Measurements from ENCODE around the gene RMRP. TPM values are rescaled to one million over a fixed set of nuclear protein-coding genes. Genes with fewer than 3 reads are reported as not detected.

The RMRP gene
- total and polyA plus RNA-seq, 7 experiments from 2014 or later = 49.2 to 11,273 (median 7,741) TPM; not detected in 1

- intact Hi-C loops (cut with micrococcal nuclease) = loop anchor here in 1 of 2 donors (2.0 to 5.0 kb wide), 2 partner anchors 37 to 547 kb away; no protein-coding TSS in a partner anchor
- H3K36me3 Mint-ChIP-seq = peaks cover 0 to 25% (median 16%) of the 10 kb centered on the region in 5 donors
- ATAC-seq (no peak), DNase-seq (no peak)
- H3K27ac Mint-ChIP-seq = peak overlapping the region; percentile 88 to 100 (median 98)
- H3K4me3 ChIP-seq (ENCODE audit: low read length) = peak overlapping the region; percentile 94
- H3K9me3 Mint-ChIP-seq = peaks cover 0 to 13% (median 0%) of the 10 kb centered on the region in 11 donors
- peak overlapping the region; percentile 78 to 95 (median 90) for H3K4me3 Mint-ChIP-seq
- POLR2A ChIA-PET = interaction anchor here (1.0 to 11.8 kb wide), 8 partner anchors 12 to 76 kb away, joined by 3 to 264 read pairs (median 9); partner anchors contain the start of genes CREB3, SIT1, TLN1 and TPM2
- peaks cover 0 to 12% (median 9%) of the 10 kb centered on the region in 3 experiments for H3K36me3 ChIP-seq (ENCODE audit: control insufficient read depth in 2 of 3, insufficient read depth in 3 of 3, low read length in 3 of 3)
- no peaks in the 10 kb centered on the region for H3K9me3 ChIP-seq (ENCODE audit: control insufficient read depth in 2 of 3, low read length in 3 of 3)
- peak overlapping the region; percentile 99 for H3K27ac ChIP-seq (ENCODE audit: low read depth, low read length)
- H3K4me1 Mint-ChIP-seq = peaks cover 52 to 86% (median 82%) of the 10 kb centered on the region in 7 donors
- CTCF ChIA-PET = interaction anchor here (0.8 to 10.2 kb wide), 11 partner anchors 10 to 97 kb away, joined by 3 to 107 read pairs (median 15); partner anchors contain the start of genes CD72, CREB3, SIT1 and TESK1
- H3K27me3 ChIP-seq (ENCODE audit: control insufficient read depth in 2 of 2, insufficient read depth in 2 of 2, low read length in 2 of 2) = no peaks in the 10 kb centered on the region
- H3K27me3 Mint-ChIP-seq = peaks cover 0 to 6% (median 0%) of the 10 kb centered on the region in 5 donors
- H3K4me1 ChIP-seq (ENCODE audit: control insufficient read depth in 2 of 2, insufficient read depth in 2 of 2, low read length in 2 of 2) = peaks cover 39 to 49% of the 10 kb centered on the region in 2 donors
Measured at GRCh38 chr9:35659340-35659739, 1.5 kb upstream of the RMRP start.

- Histone ChIP-seq H3K9me3 (ENCODE audit: control insufficient read depth in 2 of 3, low read length in 3 of 3) (no peaks in the 10 kb centered on the region), H3K4me3 (ENCODE audit: low read length) (peak overlapping the region; percentile 94), H3K27ac (ENCODE audit: low read depth, low read length) (peak overlapping the region; percentile 99), H3K36me3 (ENCODE audit: control insufficient read depth in 2 of 3, insufficient read depth in 3 of 3, low read length in 3 of 3) (peaks cover 0 to 12% (median 9%) of the 10 kb centered on the region in 3 experiments), H3K27me3 (ENCODE audit: control insufficient read depth in 2 of 2, insufficient read depth in 2 of 2, low read length in 2 of 2) (no peaks in the 10 kb centered on the region), H3K4me1 (ENCODE audit: control insufficient read depth in 2 of 2, insufficient read depth in 2 of 2, low read length in 2 of 2) (peaks cover 39 to 49% of the 10 kb centered on the region in 2 donors)
- peaks cover 0 to 13% (median 0%) of the 10 kb centered on the region in 11 donors for H3K9me3 Mint-ChIP-seq
- peak overlapping the region; percentile 88 to 100 (median 98) for H3K27ac Mint-ChIP-seq
- H3K4me3 Mint-ChIP-seq = peak overlapping the region; percentile 78 to 95 (median 90)
- peaks cover 0 to 6% (median 0%) of the 10 kb centered on the region in 5 donors for H3K27me3 Mint-ChIP-seq
- POLR2A ChIA-PET = interaction anchor here (1.0 to 11.8 kb wide), 11 partner anchors 11 to 586 kb away, joined by 3 to 264 read pairs (median 6); partner anchors contain the start of genes CREB3, GBA2, RGP1 and SIT1
- intact Hi-C loops (cut with micrococcal nuclease) = loop anchor here (1.0 to 5.0 kb wide), 13 partner anchors 13 to 547 kb away; partner anchors contain the start of genes CREB3 (in 1 of the 2), GBA2 (in 1 of the 2), HINT2 (in 1 of the 2) and RGP1 (in 1 of the 2)
- H3K36me3 Mint-ChIP-seq = peaks cover 0 to 25% (median 16%) of the 10 kb centered on the region in 5 donors
- H3K4me1 Mint-ChIP-seq = peaks cover 52 to 86% (median 81%) of the 10 kb centered on the region in 7 donors
- CTCF ChIA-PET = interaction anchor here (0.8 to 10.2 kb wide), 14 partner anchors 10 to 117 kb away, joined by 3 to 107 read pairs (median 7); partner anchors contain the start of genes CD72, CREB3, SIT1 and TESK1
- ATAC-seq (no peak), DNase-seq (no peak)
Measured at GRCh38 chr9:35658968-35659220, 1.1 kb upstream of the RMRP start.

- peaks cover 0 to 25% (median 16%) of the 10 kb centered on the region in 5 donors for H3K36me3 Mint-ChIP-seq
Measured at GRCh38 chr9:35658137-35658967, 533 bp upstream of the RMRP start, which contains the start of gene CCDC107. TSS of gene CCDC107 (plus strand) at chr9:35658292. CDS start at chr9:35658380, 88 bp downstream.

GRCh38 chr9:35656831-35657545 lies 831 bp downstream of the RMRP start:
- peaks cover 0 to 23% (median 16%) of the 10 kb centered on the region in 5 donors for H3K36me3 Mint-ChIP-seq
- H3K27me3 ChIP-seq (ENCODE audit: control insufficient read depth in 2 of 2, insufficient read depth in 2 of 2, low read length in 2 of 2) = no peaks in the 10 kb centered on the region
- H3K27me3 Mint-ChIP-seq = peaks cover 0 to 6% (median 0%) of the 10 kb centered on the region in 5 donors
- H3K4me3 Mint-ChIP-seq = peak overlapping the region; percentile 78 to 95 (median 90)
- peak overlapping the region; percentile 97 to 100 (median 100) for H3K27ac Mint-ChIP-seq
- peaks cover 0 to 12% (median 9%) of the 10 kb centered on the region in 3 experiments for H3K36me3 ChIP-seq (ENCODE audit: control insufficient read depth in 2 of 3, insufficient read depth in 3 of 3, low read length in 3 of 3)
- H3K9me3 Mint-ChIP-seq = peaks cover 0 to 13% (median 0%) of the 10 kb centered on the region in 11 donors
- ATAC-seq (no peak), DNase-seq (peak in 3 of 9 donors; percentile 10 to 31 (median 14))
- peak overlapping the region; percentile 94 for H3K4me3 ChIP-seq (ENCODE audit: low read length)
- intact Hi-C loops (cut with micrococcal nuclease) = loop anchor here in 1 of 2 donors (1.0 to 5.0 kb wide), 5 partner anchors 8 to 545 kb away; partner anchors contain the start of genes ARHGEF39, CREB3, HINT2 and TLN1
- peaks cover 37 to 73% (median 65%) of the 10 kb centered on the region in 7 donors for H3K4me1 Mint-ChIP-seq
- CTCF ChIA-PET = interaction anchor here (0.5 to 10.2 kb wide), 15 partner anchors 10 to 736 kb away, joined by 3 to 107 read pairs (median 3); partner anchors contain the start of genes CD72, CREB3, GBA2 and RGP1
- peak overlapping the region; percentile 99 for H3K27ac ChIP-seq (ENCODE audit: low read depth, low read length)
- H3K4me1 ChIP-seq (ENCODE audit: control insufficient read depth in 2 of 2, insufficient read depth in 2 of 2, low read length in 2 of 2) = peaks cover 33 to 45% of the 10 kb centered on the region in 2 donors
- no peaks in the 10 kb centered on the region for H3K9me3 ChIP-seq (ENCODE audit: control insufficient read depth in 2 of 3, low read length in 3 of 3)
- POLR2A ChIA-PET = interaction anchor here (0.6 to 11.8 kb wide), 21 partner anchors 9 to 168 kb away, joined by 3 to 264 read pairs (median 4); partner anchors contain the start of genes CD72, CREB3, GBA2 and RGP1

More at GRCh38 chr9:35658137-35658967, 533 bp upstream of the RMRP start, which contains the start of gene CCDC107:
- H3K27me3 ChIP-seq (ENCODE audit: control insufficient read depth in 2 of 2, insufficient read depth in 2 of 2, low read length in 2 of 2) = no peaks in the 10 kb centered on the region
- ATAC-seq (peak; percentile 86), DNase-seq (peak; percentile 80 to 94 (median 87))
- intact Hi-C loops (cut with micrococcal nuclease) = loop anchor here (1.0 to 5.0 kb wide), 13 partner anchors 12 to 546 kb away; partner anchors contain the start of genes CREB3 (in 1 of the 2), GBA2 (in 1 of the 2), HINT2 (in 1 of the 2) and RGP1 (in 1 of the 2)
- Mint-ChIP-seq H3K4me3 (peak within 1 kb of the TSS; percentile 78 to 95 (median 90)), H3K9me3 (peaks cover 0 to 13% (median 0%) of the 10 kb centered on the region in 11 donors), H3K27me3 (peaks cover 0 to 6% (median 0%) of the 10 kb centered on the region in 5 donors), H3K4me1 (peaks cover 49 to 86% (median 76%) of the 10 kb centered on the region in 7 donors), H3K27ac (peak within 1 kb of the TSS; percentile 97 to 100 (median 100))
- ChIA-PET CTCF (interaction anchor here (0.5 to 10.2 kb wide), 25 partner anchors 11 to 283 kb away, joined by 3 to 107 read pairs (median 4); partner anchors contain the start of genes CD72, CREB3, GBA2 and RGP1), POLR2A (interaction anchor here (0.6 to 11.8 kb wide), 24 partner anchors 11 to 1023 kb away, joined by 3 to 264 read pairs (median 4); partner anchors contain the start of genes CD72, CREB3, GBA2 and RGP1)
- H3K4me3 ChIP-seq (ENCODE audit: low read length) = peak within 1 kb of the TSS; percentile 94
- peaks cover 0 to 12% (median 9%) of the 10 kb centered on the region in 3 experiments for H3K36me3 ChIP-seq (ENCODE audit: control insufficient read depth in 2 of 3, insufficient read depth in 3 of 3, low read length in 3 of 3)
- H3K4me1 ChIP-seq (ENCODE audit: control insufficient read depth in 2 of 2, insufficient read depth in 2 of 2, low read length in 2 of 2) = peaks cover 39 to 49% of the 10 kb centered on the region in 2 donors
- peak within 1 kb of the TSS; percentile 99 for H3K27ac ChIP-seq (ENCODE audit: low read depth, low read length)
- H3K9me3 ChIP-seq (ENCODE audit: control insufficient read depth in 2 of 3, low read length in 3 of 3) = no peaks in the 10 kb centered on the region

- no peak for ATAC-seq
- Mint-ChIP-seq H3K4me3 (peak overlapping the region in 9 of 10 donors; percentile 15 to 95 (median 90)), H3K27me3 (peaks cover 0 to 6% (median 0%) of the 10 kb centered on the region in 5 donors), H3K36me3 (peaks cover 0 to 19% (median 16%) of the 10 kb centered on the region in 5 donors), H3K4me1 (peaks cover 34 to 73% (median 65%) of the 10 kb centered on the region in 7 donors), H3K27ac (peak overlapping the region; percentile 97 to 100 (median 100)), H3K9me3 (peaks cover 0 to 13% (median 0%) of the 10 kb centered on the region in 11 donors)
- DNase-seq = no peak
- ChIA-PET CTCF (interaction anchor here (0.5 to 10.2 kb wide), 8 partner anchors 9 to 737 kb away, joined by 3 to 107 read pairs (median 17); partner anchors contain the start of genes CD72, SIT1 and TPM2), POLR2A (interaction anchor here (0.7 to 11.8 kb wide), 10 partner anchors 9 to 156 kb away, joined by 3 to 264 read pairs (median 4); partner anchors contain the start of genes CD72, CREB3, SIT1 and SPAG8)
- peaks cover 0 to 12% (median 9%) of the 10 kb centered on the region in 3 experiments for H3K36me3 ChIP-seq (ENCODE audit: control insufficient read depth in 2 of 3, insufficient read depth in 3 of 3, low read length in 3 of 3)
- H3K27me3 ChIP-seq (ENCODE audit: control insufficient read depth in 2 of 2, insufficient read depth in 2 of 2, low read length in 2 of 2) = no peaks in the 10 kb centered on the region
- peak overlapping the region; percentile 99 for H3K27ac ChIP-seq (ENCODE audit: low read depth, low read length)
- peaks cover 34 to 46% of the 10 kb centered on the region in 2 donors for H3K4me1 ChIP-seq (ENCODE audit: control insufficient read depth in 2 of 2, insufficient read depth in 2 of 2, low read length in 2 of 2)
- no peaks in the 10 kb centered on the region for H3K9me3 ChIP-seq (ENCODE audit: control insufficient read depth in 2 of 3, low read length in 3 of 3)
- intact Hi-C loops (cut with micrococcal nuclease) = loop anchor here in 1 of 2 donors (5.0 kb wide), 1 partner anchor 544 kb away; no protein-coding TSS in a partner anchor
- no peak overlapping the region for H3K4me3 ChIP-seq (ENCODE audit: low read length)
Measured at GRCh38 chr9:35656348-35656747, 1.5 kb downstream of the RMRP start.

All from naive thymus-derived CD4-positive, alpha-beta T cell (primary cell).